K562 (cell line): Measurements from ENCODE around the gene RNU11. TPM values are rescaled to one million over a fixed set of nuclear protein-coding genes. Genes with fewer than 3 reads are reported as not detected.
A peak's percentile ranks its signal among the peaks of the same experiment; 100 is the strongest.

Experiments used
- CAMTA2 ChIP-seq: fragments of 250-450 bp; sonication (Bioruptor Pico); conservative IDR thresholded peaks from 2 replicates; pipeline ENCODE4 v1.5.1; 2022
- CBX2 ChIP-seq: fragments of 200-600 bp; sonication (generic); IDR thresholded peaks from one replicate; pipeline ENCODE4 v1.6.1; 2012; ENCODE audit warnings: mild to moderate bottlenecking, low read length, inconsistent platforms; ENCODE audit not compliant: insufficient read depth, poor library complexity, severe bottlenecking
- E2F8 ChIP-seq: fragments of 450-650 bp; IDR thresholded peaks from 2 replicates; pipeline ENCODE4 v1.7.1; 2018; ENCODE audit warnings: mild to moderate bottlenecking, low read depth; ENCODE audit not compliant: partially characterized antibody
- EP300 ChIP-seq: IDR thresholded peaks from 2 replicates; pipeline ENCODE4 v1.6.1; 2012; ENCODE audit warnings: low read length, improper control_type of control experiment
- GABPA ChIP-seq: fragments of 200-800 bp; sonication (Bioruptor generic); conservative IDR thresholded peaks from 2 replicates; pipeline ENCODE4 v1.6.1; 2016; ENCODE audit warnings: low read depth, missing genetic modification characterization, missing compliant biosample characterization
- HDAC1 ChIP-seq, 2 experiments: fragments of 450-650 bp; IDR thresholded peaks; 2 replicates each; pipeline ENCODE4 v1.6.1; 2016 to 2017; ENCODE audit warnings: inconsistent platforms in 1 of 2, mild to moderate bottlenecking in 1 of 2, moderate library complexity in 1 of 2
- L3MBTL2 ChIP-seq: fragments of 450-650 bp; IDR thresholded peaks from 2 replicates; pipeline ENCODE4 v1.6.1; 2016; ENCODE audit warnings: mild to moderate bottlenecking, moderate library complexity
- MAFF ChIP-seq: IDR thresholded peaks from 2 replicates; pipeline ENCODE4 v1.6.1; 2012; ENCODE audit warnings: low read length, improper control_type of control experiment
- NKRF ChIP-seq: fragments of 450-650 bp; IDR thresholded peaks from 2 replicates; pipeline ENCODE4 v1.6.1; 2016; ENCODE audit warnings: borderline replicate concordance
- SIN3A ChIP-seq, 2 experiments: fragments of 150-350 bp in 1 of 2; IDR thresholded peaks; 2 replicates each; pipeline ENCODE4 v1.6.1; 2011 to 2016; ENCODE audit warnings: borderline replicate concordance in 2 of 2, low read depth in 2 of 2, low read length in 2 of 2, mild to moderate bottlenecking in 2 of 2, moderate library complexity in 2 of 2; ENCODE audit not compliant: control insufficient read depth in 1 of 2
- TEAD1 ChIP-seq, 2 experiments: fragments of 450-650 bp in 1 of 2; sonication (generic) in 1 of 2; formaldehyde crosslinking; IDR thresholded peaks; 2 replicates each; pipeline versions ENCODE4 v1.4.0 to v1.8.0; 2020 to 2022; ENCODE audit warnings: mild to moderate bottlenecking in 2 of 2, missing genetic modification reagents in 1 of 2
- ZNF79 ChIP-seq: fragments of 250-450 bp; sonication (Bioruptor Pico); IDR thresholded peaks from 2 replicates; pipeline ENCODE4 v1.4.0; 2020; ENCODE audit warnings: low read depth, mild to moderate bottlenecking, moderate library complexity
- polyA plus RNA-seq, 8 experiments: library from polyadenylated mRNA; depleted of rRNA in 4 of 8; stranded (reverse) in 5 of 8; unstranded in 3 of 8; fragments of >200 nt; fragmentation: Nextera tagmentation in 2 of 8; fragmentation: Illumina TruSeq in 1 of 8; extraction: Ambion mirVana in 2 of 8; extraction: Trizol in 1 of 8; gene quantifications; 2 replicates each; pipeline versions ENCODE4 v1.2.1 to v1.2.3, GENCODE V29; 2011 to 2014; ENCODE audit warnings: inconsistent platforms in 1 of 8, missing spikeins in 1 of 8
- total RNA-seq, 7 experiments: library from RNA; depleted of rRNA in 6 of 7; stranded (reverse); fragments of >200 nt in 6 of 7; fragmentation: Illumina TruSeq in 2 of 7; extraction: Trizol in 2 of 7; gene quantifications; 2 replicates each; pipeline versions ENCODE4 v1.2.1 to v1.2.3, GENCODE V29; 2011 to 2021; ENCODE audit warnings: low replicate concordance in 1 of 7
- TF ChIP-seq, protein P1 (sequence below): fragments of 250-450 bp; sonication (Bioruptor Pico); IDR thresholded peaks from 2 replicates; pipeline ENCODE4 v1.6.1; 2021; ENCODE audit warnings: mild to moderate bottlenecking
- TF ChIP-seq, protein P2 (sequence below): sonication (generic); formaldehyde crosslinking; IDR thresholded peaks from 2 replicates; pipeline ENCODE4 v1.9.0; 2022; ENCODE audit warnings: mild to moderate bottlenecking, missing genetic modification reagents

RNU11 gene
- total and polyA plus RNA-seq, 9 of the 15 experiments (the other 6 are each of a cell fraction or from before 2014, with no cell fraction given), result not detected

DNA sequence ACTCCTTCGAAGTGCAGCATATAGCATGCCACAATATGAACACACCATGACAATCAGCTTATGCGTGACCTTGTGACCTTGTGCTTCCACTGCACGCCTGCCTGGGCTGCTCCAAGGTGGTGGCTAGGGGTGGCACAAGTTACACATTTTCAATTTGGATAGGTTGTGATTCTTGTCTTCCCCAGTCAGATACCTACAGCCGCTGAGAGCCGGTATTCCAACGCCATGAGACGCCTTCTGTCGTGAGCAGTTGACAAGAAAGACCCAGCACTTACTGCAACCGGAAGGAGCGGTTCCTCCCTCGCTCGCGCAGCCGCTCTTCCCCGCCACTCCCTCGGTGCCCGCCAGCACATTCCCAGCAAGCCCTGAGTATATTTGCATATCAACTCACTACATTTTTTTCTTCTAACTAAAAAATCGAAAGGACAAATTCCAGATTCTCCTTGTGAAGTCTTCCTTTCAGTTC lies 359 bp upstream of the RNU11 start (continued):
- no peak for TF ChIP-seq SIN3A (IDR thresholded peaks at IDR 0.05; ENCODE audit: borderline replicate concordance in 2 of 2, control insufficient read depth in 1 of 2, low read depth in 2 of 2, low read length in 2 of 2)
- TF ChIP-seq L3MBTL2, result peak; percentile 98
- TF ChIP-seq, protein P1, sequence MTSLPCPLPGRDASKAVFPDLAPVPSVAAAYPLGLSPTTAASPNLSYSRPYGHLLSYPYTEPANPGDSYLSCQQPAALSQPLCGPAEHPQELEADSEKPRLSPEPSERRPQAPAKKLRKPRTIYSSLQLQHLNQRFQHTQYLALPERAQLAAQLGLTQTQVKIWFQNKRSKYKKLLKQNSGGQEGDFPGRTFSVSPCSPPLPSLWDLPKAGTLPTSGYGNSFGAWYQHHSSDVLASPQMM (CRISPR knock-in tag), result no peak
- TF ChIP-seq EP300, result no peak
- TF ChIP-seq E2F8, result peak; percentile 54
- TF ChIP-seq CBX2, result no peak
- no peak for TF ChIP-seq CAMTA2
- no peak; the same call in 1 of the 2 replicates for TF ChIP-seq NKRF
- TF ChIP-seq ZNF79 (CRISPR knock-in tag), result 0 out of 2 replicates have a peak, but pooled peaks have one; percentile 13
- TF ChIP-seq HDAC1 (IDR thresholded peaks at IDR 0.05), result peak in 1 of 2 experiments; percentile 61; a peak in 2 of 4 replicates
- TF ChIP-seq TEAD1 (CRISPR knock-in tag; IDR thresholded peaks at IDR 0.05), result peak; percentile 1 to 89; a peak in 2 of 4 replicates
- peak; percentile 92 for TF ChIP-seq GABPA (tag)
- no peak for TF ChIP-seq MAFF
- TF ChIP-seq, protein P2, sequence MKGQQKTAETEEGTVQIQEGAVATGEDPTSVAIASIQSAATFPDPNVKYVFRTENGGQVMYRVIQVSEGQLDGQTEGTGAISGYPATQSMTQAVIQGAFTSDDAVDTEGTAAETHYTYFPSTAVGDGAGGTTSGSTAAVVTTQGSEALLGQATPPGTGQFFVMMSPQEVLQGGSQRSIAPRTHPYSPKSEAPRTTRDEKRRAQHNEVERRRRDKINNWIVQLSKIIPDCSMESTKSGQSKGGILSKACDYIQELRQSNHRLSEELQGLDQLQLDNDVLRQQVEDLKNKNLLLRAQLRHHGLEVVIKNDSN (CRISPR knock-in tag), result peak; percentile 63; the same call in 1 of the 2 replicates
